WTC11 (cell line): ENCODE measurements around the gene SPAG4. TPM values are rescaled to one million over a fixed set of nuclear protein-coding genes. Genes with fewer than 3 reads are reported as not detected.

Experiments used
- ATAC-seq: fragments of 200-7000 bp; cut with Tn5 transposase; 2 replicates; pipeline ENCODE4 v1.10.0; 2021; ENCODE audit warnings: mild to moderate bottlenecking, moderate library complexity
- CTCF ChIA-PET: fragments of 300-600 bp; sonication (Branson Sonifier 250); formaldehyde crosslinking; loops from one replicate; lab custom pipeline; 2021; ENCODE audit warnings: antibody characterized with exemption; lab: Charles Lee
- POLR2A ChIA-PET: fragments of 350-600 bp; sonication (Branson Sonifier 250); formaldehyde crosslinking; loops from one replicate; lab custom pipeline; 2021; ENCODE audit warnings: antibody characterized with exemption; lab: Charles Lee
- DNase-seq: peaks from one replicate; pipeline ENCODE4 v3.0.0; 2021; ENCODE audit warnings: low spot score
- H3K27ac Mint-ChIP-seq: 2 replicates; pipeline ENCODE4 v1.8.0; 2021; ENCODE audit warnings: mixed read lengths
- H3K27me3 Mint-ChIP-seq: 2 replicates; pipeline ENCODE4 v1.8.0; 2021; ENCODE audit warnings: low read depth, mild to moderate bottlenecking, moderate library complexity, mixed read lengths
- H3K36me3 Mint-ChIP-seq: 2 replicates; pipeline ENCODE4 v1.8.0; 2021; ENCODE audit warnings: mixed read lengths
- H3K4me1 Mint-ChIP-seq: 2 replicates; pipeline ENCODE4 v1.8.0; 2022; ENCODE audit warnings: mixed read lengths
- H3K4me3 Mint-ChIP-seq: 2 replicates; pipeline ENCODE4 v1.8.0; 2021; ENCODE audit warnings: mild to moderate bottlenecking, moderate library complexity, mixed read lengths
- H3K9me3 Mint-ChIP-seq: 2 replicates; pipeline ENCODE4 v1.8.0; 2021; ENCODE audit warnings: mixed read lengths
- ATF1 ChIP-seq: sonication (generic); formaldehyde crosslinking; IDR thresholded peaks from 2 replicates; pipeline ENCODE4 v1.8.1; 2023; ENCODE audit warnings: mild to moderate bottlenecking, moderate library complexity, missing genetic modification reagents
- ATF2 ChIP-seq: sonication (generic); formaldehyde crosslinking; IDR thresholded peaks from 2 replicates; pipeline ENCODE4 v1.8.1; 2022; ENCODE audit warnings: low read depth, missing genetic modification reagents, borderline replicate concordance
- CREM ChIP-seq: sonication (generic); formaldehyde crosslinking; IDR thresholded peaks from 2 replicates; pipeline ENCODE4 v1.8.1; 2022; ENCODE audit warnings: mild to moderate bottlenecking, missing genetic modification reagents, moderate library complexity
- ELF4 ChIP-seq: sonication (generic); formaldehyde crosslinking; IDR thresholded peaks from 2 replicates; pipeline ENCODE4 v1.8.1; 2022; ENCODE audit warnings: low read depth, mild to moderate bottlenecking, moderate library complexity, missing genetic modification reagents
- ETV6 ChIP-seq: sonication (generic); formaldehyde crosslinking; IDR thresholded peaks from 2 replicates; pipeline ENCODE4 v1.8.1; 2022; ENCODE audit warnings: mild to moderate bottlenecking, missing genetic modification reagents
- FOXJ3 ChIP-seq: sonication (generic); formaldehyde crosslinking; IDR thresholded peaks from 2 replicates; pipeline ENCODE4 v1.9.0; 2021; ENCODE audit warnings: missing genetic modification reagents, mild to moderate bottlenecking, borderline replicate concordance
- FOXP4 ChIP-seq: sonication (generic); formaldehyde crosslinking; IDR thresholded peaks from 2 replicates; pipeline ENCODE4 v1.8.0; 2022; ENCODE audit warnings: mild to moderate bottlenecking, missing genetic modification reagents
- IRF2 ChIP-seq: sonication (generic); formaldehyde crosslinking; IDR thresholded peaks from 2 replicates; pipeline ENCODE4 v1.8.0; 2022; ENCODE audit warnings: low read depth, missing genetic modification reagents, borderline replicate concordance
- MXD4 ChIP-seq: fragments of 250-450 bp; sonication (Bioruptor Pico); IDR thresholded peaks from 2 replicates; pipeline ENCODE4 v1.8.0; 2021; ENCODE audit warnings: mild to moderate bottlenecking, moderate library complexity, borderline replicate concordance
- NR2C2 ChIP-seq: sonication (generic); formaldehyde crosslinking; IDR thresholded peaks from 2 replicates; pipeline ENCODE4 v1.8.0; 2022; ENCODE audit warnings: mild to moderate bottlenecking, missing genetic modification reagents
- RELA ChIP-seq: sonication (generic); formaldehyde crosslinking; IDR thresholded peaks from 2 replicates; pipeline ENCODE4 v1.8.1; 2022; ENCODE audit warnings: missing genetic modification reagents, mild to moderate bottlenecking, borderline replicate concordance
- RORB ChIP-seq: fragments of 250-450 bp; sonication (Bioruptor Pico); IDR thresholded peaks from 2 replicates; pipeline ENCODE4 v1.9.0; 2021; ENCODE audit warnings: mild to moderate bottlenecking
- SMAD4 ChIP-seq: sonication (generic); formaldehyde crosslinking; IDR thresholded peaks from 2 replicates; pipeline ENCODE4 v1.8.0; 2022; ENCODE audit warnings: mild to moderate bottlenecking, missing genetic modification reagents
- SOX15 ChIP-seq: fragments of 250-450 bp; sonication (Bioruptor Pico); IDR thresholded peaks from 2 replicates; pipeline ENCODE4 v1.9.0; 2021; ENCODE audit warnings: mild to moderate bottlenecking
- TCF7 ChIP-seq: sonication (generic); formaldehyde crosslinking; IDR thresholded peaks from 2 replicates; pipeline ENCODE4 v1.8.0; 2022; ENCODE audit warnings: mild to moderate bottlenecking, low read depth, missing genetic modification reagents, moderate library complexity
- TEAD1 ChIP-seq: sonication (generic); formaldehyde crosslinking; IDR thresholded peaks from 2 replicates; pipeline ENCODE4 v1.8.0; 2022; ENCODE audit warnings: mild to moderate bottlenecking, missing genetic modification reagents
- USF1 ChIP-seq: sonication (generic); formaldehyde crosslinking; IDR thresholded peaks from 2 replicates; pipeline ENCODE4 v1.8.0; 2022; ENCODE audit warnings: mild to moderate bottlenecking, missing genetic modification reagents
- ZNF232 ChIP-seq: sonication (generic); formaldehyde crosslinking; IDR thresholded peaks from 2 replicates; pipeline ENCODE4 v1.8.0; 2022; ENCODE audit warnings: mild to moderate bottlenecking, missing genetic modification reagents
- ZNF396 ChIP-seq: fragments of 250-450 bp; sonication (Bioruptor Pico); IDR thresholded peaks from 2 replicates; pipeline ENCODE4 v1.8.0; 2021; ENCODE audit warnings: mild to moderate bottlenecking, moderate library complexity, borderline replicate concordance
- ZNF416 ChIP-seq: fragments of 250-450 bp; sonication (Bioruptor Pico); IDR thresholded peaks from 2 replicates; pipeline ENCODE4 v1.9.0; 2021; ENCODE audit warnings: mild to moderate bottlenecking, inconsistent platforms
- ZNF423 ChIP-seq: fragments of 250-450 bp; sonication (Bioruptor Pico); IDR thresholded peaks from 2 replicates; pipeline ENCODE4 v2.1.2; 2022; ENCODE audit warnings: mild to moderate bottlenecking, moderate library complexity
- ZNF671 ChIP-seq: fragments of 250-450 bp; sonication (Bioruptor Pico); IDR thresholded peaks from 2 replicates; pipeline ENCODE4 v1.8.0; 2021; ENCODE audit warnings: mild to moderate bottlenecking
- total RNA-seq: library from RNA; stranded (reverse); gene quantifications from 3 replicates; pipeline ENCODE4 v1.2.3, GENCODE V29; 2021
- TF ChIP-seq, protein P1 (sequence below): fragments of 250-450 bp; sonication (Bioruptor Pico); conservative IDR thresholded peaks from 2 replicates; pipeline ENCODE4 v1.9.0; 2021; ENCODE audit warnings: mild to moderate bottlenecking
- TF ChIP-seq, protein P2 (sequence below): sonication (generic); formaldehyde crosslinking; IDR thresholded peaks from 2 replicates; pipeline ENCODE4 v1.8.0; 2022; ENCODE audit warnings: mild to moderate bottlenecking, missing genetic modification reagents

SPAG4 gene
- total RNA-seq, 1 experiment from 2014 or later = 3.5 TPM

GRCh38 chr20:35600176-35600992 is 15.2 kb upstream of the SPAG4 start:
- H3K4me3 Mint-ChIP-seq = peak overlapping the region; percentile 76
- H3K27me3 Mint-ChIP-seq = peaks cover 74% of the 10 kb centered on the region
- ATAC-seq (peak; percentile 2; the same call in 1 of the 2 replicates), DNase-seq (peak; percentile 59)
- TF ChIP-seq ZNF232 (CRISPR knock-in tag) (0 out of 2 replicates have a peak, but pooled peaks have one; percentile 44), SOX15 (CRISPR knock-in tag) (no peak), FOXP4 (CRISPR knock-in tag) (no peak), USF1 (no peak), ZNF671 (CRISPR knock-in tag) (no peak), FOXJ3 (CRISPR knock-in tag) (no peak), SMAD4 (CRISPR knock-in tag) (no peak)
- no peak overlapping the region for H3K27ac Mint-ChIP-seq
- H3K4me1 Mint-ChIP-seq = peaks cover 9% of the 10 kb centered on the region
- H3K9me3 Mint-ChIP-seq = no peaks in the 10 kb centered on the region
- POLR2A ChIA-PET = interaction anchor here (0.8 to 1.6 kb wide), 6 partner anchors 15 to 354 kb away, joined by 3 to 8 read pairs (median 4); partner anchors contain the start of genes RBM39, SCAND1 and SPAG4
- H3K36me3 Mint-ChIP-seq = no peaks in the 10 kb centered on the region
- CTCF ChIA-PET = interaction anchor here (0.7 to 2.1 kb wide), 14 partner anchors 11 to 602 kb away, joined by 3 to 62 read pairs (median 6); partner anchors contain the start of genes ERGIC3, SCAND1 and SPAG4

- H3K27ac Mint-ChIP-seq = no peak overlapping the region
- ATAC-seq (peak; percentile 63), DNase-seq (peak; percentile 80)
- H3K27me3 Mint-ChIP-seq = peaks cover 74% of the 10 kb centered on the region
- POLR2A ChIA-PET = interaction anchor here (0.6 to 1.6 kb wide), 7 partner anchors 15 to 353 kb away, joined by 3 to 8 read pairs (median 3); partner anchors contain the start of genes RBM39, SCAND1 and SPAG4
- no peaks in the 10 kb centered on the region for H3K36me3 Mint-ChIP-seq
- no peaks in the 10 kb centered on the region for H3K9me3 Mint-ChIP-seq
- H3K4me1 Mint-ChIP-seq = peaks cover 9% of the 10 kb centered on the region
- H3K4me3 Mint-ChIP-seq = peak overlapping the region; percentile 76
- CTCF ChIA-PET = interaction anchor here (0.6 to 2.1 kb wide), 19 partner anchors 9 to 601 kb away, joined by 3 to 62 read pairs (median 5); partner anchors contain the start of genes ERGIC3, SCAND1 and SPAG4
- TF ChIP-seq RORB (CRISPR knock-in tag) (no peak), SOX15 (CRISPR knock-in tag) (no peak), CREM (CRISPR knock-in tag) (peak; percentile 85), ZNF423 (CRISPR knock-in tag) (no peak), ATF2 (CRISPR knock-in tag) (peak; percentile 97), ZNF396 (CRISPR knock-in tag) (no peak), ELF4 (CRISPR knock-in tag) (peak; percentile 78; the same call in 1 of the 2 replicates), ETV6 (CRISPR knock-in tag) (peak; percentile 99), ATF1 (CRISPR knock-in tag) (peak; percentile 99), MXD4 (CRISPR knock-in tag) (no peak), RELA (CRISPR knock-in tag) (peak; percentile 98), NR2C2 (CRISPR knock-in tag) (peak; percentile 90), TEAD1 (CRISPR knock-in tag) (peak; percentile 99), ZNF416 (CRISPR knock-in tag) (no peak), IRF2 (CRISPR knock-in tag) (peak; percentile 91), TCF7 (CRISPR knock-in tag) (peak; percentile 98)
- TF ChIP-seq, protein P1, sequence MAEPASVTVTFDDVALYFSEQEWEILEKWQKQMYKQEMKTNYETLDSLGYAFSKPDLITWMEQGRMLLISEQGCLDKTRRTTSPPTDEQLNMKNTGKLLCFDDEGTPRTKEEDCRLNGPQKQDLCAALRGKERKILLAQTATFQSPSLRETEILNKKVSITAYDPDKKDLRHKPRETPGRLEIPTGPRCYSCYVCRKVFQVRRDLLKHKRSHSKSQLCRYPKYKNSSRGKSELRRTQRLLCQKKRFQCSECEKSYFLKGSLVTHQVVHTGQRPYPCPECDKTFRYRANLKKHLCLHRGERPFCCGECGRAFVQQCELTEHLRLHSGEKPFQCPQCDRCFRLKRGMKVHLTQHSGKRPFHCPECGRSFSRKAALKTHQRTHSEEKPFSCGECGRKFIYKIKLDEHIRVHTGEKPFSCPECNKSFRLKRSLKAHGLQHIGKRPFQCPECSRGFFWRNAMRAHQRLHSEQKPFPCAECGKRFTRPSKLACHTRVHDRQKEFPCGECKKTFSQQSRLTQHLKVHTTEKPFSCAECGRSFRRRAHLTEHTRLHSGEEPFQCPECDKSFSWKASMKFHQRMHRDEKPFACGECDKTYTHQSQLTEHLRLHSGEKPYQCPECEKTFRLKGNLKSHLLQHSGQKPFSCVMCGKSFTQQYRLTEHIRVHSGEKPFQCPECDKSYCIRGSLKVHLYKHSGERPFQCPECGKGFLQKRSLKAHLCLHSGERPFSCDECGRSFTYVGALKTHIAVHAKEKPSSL (CRISPR knock-in tag) = no peak
- TF ChIP-seq, protein P2, sequence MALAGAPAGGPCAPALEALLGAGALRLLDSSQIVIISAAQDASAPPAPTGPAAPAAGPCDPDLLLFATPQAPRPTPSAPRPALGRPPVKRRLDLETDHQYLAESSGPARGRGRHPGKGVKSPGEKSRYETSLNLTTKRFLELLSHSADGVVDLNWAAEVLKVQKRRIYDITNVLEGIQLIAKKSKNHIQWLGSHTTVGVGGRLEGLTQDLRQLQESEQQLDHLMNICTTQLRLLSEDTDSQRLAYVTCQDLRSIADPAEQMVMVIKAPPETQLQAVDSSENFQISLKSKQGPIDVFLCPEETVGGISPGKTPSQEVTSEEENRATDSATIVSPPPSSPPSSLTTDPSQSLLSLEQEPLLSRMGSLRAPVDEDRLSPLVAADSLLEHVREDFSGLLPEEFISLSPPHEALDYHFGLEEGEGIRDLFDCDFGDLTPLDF (CRISPR knock-in tag) = peak; percentile 96
Observed at GRCh38 chr20:35600993-35601973, 14.3 kb upstream of the SPAG4 start.
